ENCODE data around the gene JADE1.

GRCh38 chr4:128825226-128825625 is 15.7 kb downstream of the JADE1 start:
- no peak for TF ChIP-seq POLR2A (IDR thresholded peaks at IDR 0.05; ENCODE audit: low read depth, low read length)
- TF ChIP-seq TAF1 (IDR thresholded peaks at IDR 0.05; ENCODE audit: borderline replicate concordance, low read depth, low read length): no peak
- no peak for TF ChIP-seq POLR2AphosphoS5 (IDR thresholded peaks at IDR 0.05; ENCODE audit: low read depth, low read length)

All from GM12892 (cell line).